HUES6 (cell line): ENCODE data around the gene ZBTB7B.
"Not testable (repeated sequence)": the region's sequence is repeated elsewhere in the genome, so short reads cannot be mapped to it uniquely, and the experiment has no call there.

Experiments
- H3K27ac ChIP-seq: 2 replicates; pipeline ENCODE4 v1.7.0; 2013; ENCODE audit warnings: low read depth, mild to moderate bottlenecking, low read length, inconsistent platforms
- H3K27me3 ChIP-seq: 2 replicates; pipeline ENCODE4 v1.6.1; 2013; ENCODE audit warnings: low read length; ENCODE audit not compliant: control insufficient read depth, insufficient read depth
- H3K36me3 ChIP-seq: 2 replicates; pipeline ENCODE4 v1.6.1; 2013; ENCODE audit warnings: low read length; ENCODE audit not compliant: control insufficient read depth, insufficient read depth
- H3K4me1 ChIP-seq: 2 replicates; pipeline ENCODE4 v1.6.1; 2013; ENCODE audit warnings: low read length; ENCODE audit not compliant: control insufficient read depth, insufficient read depth
- H3K4me3 ChIP-seq: 2 replicates; pipeline ENCODE4 v1.5.1; 2013; ENCODE audit warnings: low read depth, low read length
- H3K9ac ChIP-seq: one replicate; pipeline ENCODE4 v1.6.1; 2013; ENCODE audit warnings: mild to moderate bottlenecking, low read length
- H3K9me3 ChIP-seq: 2 replicates; pipeline ENCODE4 v1.6.1; 2013; ENCODE audit warnings: low read depth, low read length; ENCODE audit not compliant: control insufficient read depth, insufficient read depth

Gene ZBTB7B

GRCh38 chr1:154992721-154993571 lies 9.7 kb upstream of the ZBTB7B start:
- Histone ChIP-seq H3K4me3 (no peak overlapping the region), H3K9me3 (no peaks in the 10 kb centered on the region), H3K4me1 (peaks cover 10% of the 10 kb centered on the region; the same call in 1 of the 2 replicates), H3K27ac (no peak overlapping the region), H3K27me3 (no peaks in the 10 kb centered on the region), H3K36me3 (peaks cover 40% of the 10 kb centered on the region), H3K9ac (no peak overlapping the region)

- Histone ChIP-seq H3K9me3 (no peaks in the 10 kb centered on the region), H3K9ac (no peak within 1 kb of the TSS), H3K36me3 (peaks cover 33% of the 10 kb centered on the region), H3K4me1 (peaks cover 11% of the 10 kb centered on the region; the same call in 1 of the 2 replicates), H3K27me3 (no peaks in the 10 kb centered on the region), H3K27ac (no peak within 1 kb of the TSS), H3K4me3 (no peak within 1 kb of the TSS)
These were observed 8.9 kb upstream of the ZBTB7B start, which contains the start of gene LENEP for GRCh38 chr1:154993572-154994268. TSS of gene LENEP (plus strand) at chr1:154993586. CDS start at chr1:154993608, 22 bp downstream.

GRCh38 chr1:154994269-154994587 lies 8.4 kb upstream of the ZBTB7B start:
- no peaks in the 10 kb centered on the region for H3K27me3 ChIP-seq
- H3K27ac ChIP-seq, result no peak overlapping the region
- H3K9ac ChIP-seq, result no peak overlapping the region
- peaks cover 28% of the 10 kb centered on the region for H3K36me3 ChIP-seq
- H3K4me3 ChIP-seq, result no peak overlapping the region
- H3K9me3 ChIP-seq, result no peaks in the 10 kb centered on the region
- H3K4me1 ChIP-seq, result peaks cover 13% of the 10 kb centered on the region; the same call in 1 of the 2 replicates

GRCh38 chr1:154994591-154994990 lies 8.0 kb upstream of the ZBTB7B start:
- peaks cover 14% of the 10 kb centered on the region; the same call in 1 of the 2 replicates for H3K4me1 ChIP-seq
- no peak overlapping the region for H3K27ac ChIP-seq
- no peak overlapping the region for H3K4me3 ChIP-seq
- H3K27me3 ChIP-seq, result no peaks in the 10 kb centered on the region
- no peak overlapping the region for H3K9ac ChIP-seq
- H3K9me3 ChIP-seq, result no peaks in the 10 kb centered on the region
- peaks cover 24% of the 10 kb centered on the region for H3K36me3 ChIP-seq

GRCh38 chr1:154995301-154995983 lies 7.2 kb upstream of the ZBTB7B start:
- H3K27me3 ChIP-seq, H3K9me3 ChIP-seq, H3K9ac ChIP-seq, H3K27ac ChIP-seq, H3K4me3 ChIP-seq: not testable (repeated sequence)
- H3K36me3 ChIP-seq, result peaks cover 15% of the 10 kb centered on the region
- H3K4me1 ChIP-seq, result peaks cover 17% of the 10 kb centered on the region; the same call in 1 of the 2 replicates

- Histone ChIP-seq H3K9ac (no peak overlapping the region), H3K27ac (no peak overlapping the region), H3K27me3 (no peaks in the 10 kb centered on the region), H3K9me3 (no peaks in the 10 kb centered on the region), H3K4me3 (no peak overlapping the region), H3K36me3 (peaks cover 9% of the 10 kb centered on the region), H3K4me1 (peaks cover 17% of the 10 kb centered on the region; the same call in 1 of the 2 replicates)
These were observed 5.5 kb upstream of the ZBTB7B start for GRCh38 chr1:154996966-154997701.

- H3K4me3 ChIP-seq, result no peak overlapping the region
- H3K4me1 ChIP-seq, result peaks cover 13% of the 10 kb centered on the region; the same call in 1 of the 2 replicates
- H3K27ac ChIP-seq, result no peak overlapping the region
- H3K9me3 ChIP-seq, result no peaks in the 10 kb centered on the region
- no peaks in the 10 kb centered on the region for H3K27me3 ChIP-seq
- H3K9ac ChIP-seq, result no peak overlapping the region
- 0 out of 2 replicates have a peak, but pooled peaks cover 2% of the 10 kb centered on the region for H3K36me3 ChIP-seq
These were observed 4.3 kb upstream of the ZBTB7B start for GRCh38 chr1:154998201-154998780.

GRCh38 chr1:154998818-154999570 lies 3.6 kb upstream of the ZBTB7B start:
- Histone ChIP-seq H3K27me3 (no peaks in the 10 kb centered on the region), H3K9ac (no peak overlapping the region), H3K27ac (no peak overlapping the region), H3K9me3 (no peaks in the 10 kb centered on the region), H3K4me3 (peak overlapping the region; percentile 44), H3K36me3 (no peaks in the 10 kb centered on the region), H3K4me1 (peaks cover 7% of the 10 kb centered on the region; the same call in 1 of the 2 replicates)

GRCh38 chr1:154999571-155000410 lies 2.8 kb upstream of the ZBTB7B start:
- H3K9ac ChIP-seq, result peak overlapping the region; percentile 55
- no peaks in the 10 kb centered on the region for H3K36me3 ChIP-seq
- peak overlapping the region; percentile 1; the same call in 1 of the 2 replicates for H3K27ac ChIP-seq
- no peaks in the 10 kb centered on the region for H3K9me3 ChIP-seq
- H3K4me1 ChIP-seq, result peaks cover 15% of the 10 kb centered on the region
- H3K4me3 ChIP-seq, result peak overlapping the region; percentile 68
- H3K27me3 ChIP-seq, result no peaks in the 10 kb centered on the region
